Measurements from ENCODE around the gene GPX4.

DNA sequence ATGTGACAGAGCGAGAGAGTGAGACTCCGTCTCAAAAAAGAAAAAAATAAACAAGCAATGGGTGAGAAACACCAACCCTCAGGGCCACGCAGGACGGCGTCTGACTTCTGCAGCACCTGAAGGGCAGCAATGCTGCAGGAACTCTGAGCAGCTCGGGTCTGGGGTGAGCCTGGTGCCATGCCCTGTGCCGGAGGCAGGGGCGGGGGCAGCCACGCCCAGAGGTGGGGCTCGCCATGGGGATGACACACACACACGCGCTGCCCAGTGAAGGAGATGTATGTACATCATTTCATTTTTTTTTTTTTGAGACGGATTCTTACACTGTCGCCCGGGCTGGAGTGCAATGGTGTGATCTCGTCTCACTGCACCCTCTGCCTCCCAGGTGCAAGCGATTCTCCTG lies 24.3 kb downstream of the GPX4 start:
- TF ChIP-seq, protein P1, sequence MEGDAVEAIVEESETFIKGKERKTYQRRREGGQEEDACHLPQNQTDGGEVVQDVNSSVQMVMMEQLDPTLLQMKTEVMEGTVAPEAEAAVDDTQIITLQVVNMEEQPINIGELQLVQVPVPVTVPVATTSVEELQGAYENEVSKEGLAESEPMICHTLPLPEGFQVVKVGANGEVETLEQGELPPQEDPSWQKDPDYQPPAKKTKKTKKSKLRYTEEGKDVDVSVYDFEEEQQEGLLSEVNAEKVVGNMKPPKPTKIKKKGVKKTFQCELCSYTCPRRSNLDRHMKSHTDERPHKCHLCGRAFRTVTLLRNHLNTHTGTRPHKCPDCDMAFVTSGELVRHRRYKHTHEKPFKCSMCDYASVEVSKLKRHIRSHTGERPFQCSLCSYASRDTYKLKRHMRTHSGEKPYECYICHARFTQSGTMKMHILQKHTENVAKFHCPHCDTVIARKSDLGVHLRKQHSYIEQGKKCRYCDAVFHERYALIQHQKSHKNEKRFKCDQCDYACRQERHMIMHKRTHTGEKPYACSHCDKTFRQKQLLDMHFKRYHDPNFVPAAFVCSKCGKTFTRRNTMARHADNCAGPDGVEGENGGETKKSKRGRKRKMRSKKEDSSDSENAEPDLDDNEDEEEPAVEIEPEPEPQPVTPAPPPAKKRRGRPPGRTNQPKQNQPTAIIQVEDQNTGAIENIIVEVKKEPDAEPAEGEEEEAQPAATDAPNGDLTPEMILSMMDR (IDR thresholded peaks at IDR 0.05 in 2 of 3, conservative IDR thresholded peaks at IDR 0.05 in 1 of 3; ENCODE audit: control insufficient read depth in 2 of 3, extremely low read depth in 1 of 3, insufficient read depth in 1 of 3, low read depth in 3 of 3, low read length in 3 of 3) = no peak
- TF ChIP-seq ZNF24 (IDR thresholded peaks at IDR 0.05) = no peak
- TF ChIP-seq JUND (IDR thresholded peaks at IDR 0.05; ENCODE audit: low read depth, low read length) = no peak
- no peak for TF ChIP-seq SMAD1 (IDR thresholded peaks at IDR 0.05; ENCODE audit: low read depth, partially characterized antibody)
- no peak for TF ChIP-seq CREB1 (IDR thresholded peaks at IDR 0.05; ENCODE audit: low read depth)
- TF ChIP-seq POLR2AphosphoS5 (IDR thresholded peaks at IDR 0.05; ENCODE audit: low read length) = no peak
- no peak for TF ChIP-seq CBX3 (IDR thresholded peaks at IDR 0.05; ENCODE audit: borderline replicate concordance, low read depth)
- TF ChIP-seq NFXL1 (IDR thresholded peaks at IDR 0.05; ENCODE audit: borderline replicate concordance) = no peak
- TF ChIP-seq, protein P2, sequence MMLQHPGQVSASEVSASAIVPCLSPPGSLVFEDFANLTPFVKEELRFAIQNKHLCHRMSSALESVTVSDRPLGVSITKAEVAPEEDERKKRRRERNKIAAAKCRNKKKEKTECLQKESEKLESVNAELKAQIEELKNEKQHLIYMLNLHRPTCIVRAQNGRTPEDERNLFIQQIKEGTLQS (IDR thresholded peaks at IDR 0.05; ENCODE audit: borderline replicate concordance, extremely low read depth, low read depth, low read length) = no peak
- TF ChIP-seq, protein P3, sequence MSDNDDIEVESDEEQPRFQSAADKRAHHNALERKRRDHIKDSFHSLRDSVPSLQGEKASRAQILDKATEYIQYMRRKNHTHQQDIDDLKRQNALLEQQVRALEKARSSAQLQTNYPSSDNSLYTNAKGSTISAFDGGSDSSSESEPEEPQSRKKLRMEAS (IDR thresholded peaks at IDR 0.05; ENCODE audit: low read depth, low read length) = no peak
- no peak for TF ChIP-seq RAD21 (IDR thresholded peaks at IDR 0.05; ENCODE audit: insufficient read depth, low read depth, low read length)
- no peak for TF ChIP-seq STAT1 (conservative IDR thresholded peaks at IDR 0.05)
- TF ChIP-seq POLR2A (IDR thresholded peaks at IDR 0.05; ENCODE audit: low read depth, low read length) = no peak
